ENCODE measurements around the gene TXNRD2.

The TXNRD2 gene

DNA sequence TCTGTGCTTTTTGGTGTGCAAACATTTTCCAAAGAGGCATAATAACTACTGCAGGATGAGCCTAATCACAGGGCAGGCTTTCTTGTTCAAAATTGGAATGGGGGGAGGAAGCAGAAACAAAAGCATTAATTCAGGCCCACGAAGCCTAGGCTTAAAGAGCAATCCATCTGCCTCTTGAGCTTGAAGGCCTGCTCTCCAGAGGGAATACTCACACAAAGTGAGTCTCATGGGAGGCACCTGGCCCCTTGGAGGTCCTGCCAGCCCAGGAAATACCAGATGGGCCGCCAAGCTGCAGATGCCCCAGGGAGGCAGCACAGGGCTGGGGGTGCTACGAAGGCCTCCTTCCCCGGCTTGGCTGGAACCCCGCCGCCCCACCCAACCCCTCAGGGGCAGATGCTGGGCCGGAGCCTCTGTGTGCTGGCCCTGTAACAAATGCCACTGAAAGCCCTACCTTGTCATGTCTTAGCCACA, 39.3 kb downstream of the TXNRD2 start:
- DNase-seq = peak; percentile 19

DNA sequence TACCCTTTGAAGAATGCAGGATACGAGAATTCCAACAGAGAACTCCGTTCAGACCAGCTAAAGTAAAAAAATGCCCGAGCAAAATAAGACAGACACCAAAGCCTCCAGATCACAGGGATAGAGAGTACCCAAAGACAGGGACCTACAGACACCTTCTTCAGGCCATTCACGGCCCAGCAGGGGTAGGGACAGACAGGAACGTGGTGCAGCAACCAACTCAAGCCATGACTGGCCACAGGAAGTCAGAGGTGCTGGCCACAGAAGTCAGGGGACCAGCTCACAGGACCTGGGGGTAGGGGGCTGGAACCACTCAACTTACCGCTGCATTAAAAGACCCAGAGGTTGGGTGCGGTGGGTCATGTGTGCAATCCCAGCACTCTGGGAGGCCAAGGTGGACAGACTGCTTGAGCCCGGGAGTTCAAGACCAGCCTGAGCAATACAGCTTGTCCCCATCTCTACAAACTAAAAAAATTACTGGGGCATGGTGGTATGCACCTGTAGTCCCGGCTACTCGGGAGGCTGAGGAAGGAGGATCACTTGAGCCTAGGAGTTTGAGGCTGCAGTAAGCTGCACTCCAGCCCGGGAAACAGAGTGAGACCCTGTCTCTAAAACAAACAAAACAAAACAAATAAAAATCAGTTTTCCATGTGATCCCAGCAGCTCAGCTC, 39.9 kb downstream of the TXNRD2 start:
- no peak for DNase-seq

DNA sequence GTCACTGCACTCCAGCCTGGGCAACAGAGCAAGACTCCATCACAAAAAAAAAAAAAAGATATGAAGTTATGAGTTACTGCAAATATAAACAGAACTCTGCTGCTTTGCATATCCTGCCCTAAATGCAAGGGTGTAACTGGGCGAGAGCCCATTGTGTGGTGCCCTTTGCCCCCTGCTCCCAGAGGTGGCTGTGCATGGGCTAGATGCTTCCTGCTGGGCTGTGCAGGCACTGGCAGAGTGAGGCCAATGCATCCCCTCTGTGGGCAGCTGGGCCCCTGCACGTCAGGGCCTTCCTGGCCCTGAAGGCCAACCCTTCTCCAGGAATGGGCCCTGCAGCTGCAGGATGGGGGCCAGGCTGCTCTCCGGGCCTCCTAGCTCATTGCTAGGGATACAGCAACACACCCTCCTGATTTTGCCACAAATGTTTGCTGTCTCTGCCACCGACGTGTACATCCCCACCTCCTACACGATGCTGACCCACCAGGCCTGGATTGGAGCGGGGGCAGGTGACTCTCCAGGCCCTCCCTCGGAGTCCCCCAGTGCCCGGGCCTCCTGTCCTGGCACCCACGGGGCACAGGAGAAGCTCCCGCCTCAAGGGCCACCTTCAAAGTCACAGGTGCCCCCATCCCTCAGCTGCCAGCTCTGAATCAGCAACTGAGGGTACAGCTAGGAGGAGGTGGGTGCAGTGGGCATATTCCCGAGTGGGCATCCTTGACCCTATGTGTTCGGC, 40.7 kb downstream of the TXNRD2 start:
- DNase-seq = no peak

DNA sequence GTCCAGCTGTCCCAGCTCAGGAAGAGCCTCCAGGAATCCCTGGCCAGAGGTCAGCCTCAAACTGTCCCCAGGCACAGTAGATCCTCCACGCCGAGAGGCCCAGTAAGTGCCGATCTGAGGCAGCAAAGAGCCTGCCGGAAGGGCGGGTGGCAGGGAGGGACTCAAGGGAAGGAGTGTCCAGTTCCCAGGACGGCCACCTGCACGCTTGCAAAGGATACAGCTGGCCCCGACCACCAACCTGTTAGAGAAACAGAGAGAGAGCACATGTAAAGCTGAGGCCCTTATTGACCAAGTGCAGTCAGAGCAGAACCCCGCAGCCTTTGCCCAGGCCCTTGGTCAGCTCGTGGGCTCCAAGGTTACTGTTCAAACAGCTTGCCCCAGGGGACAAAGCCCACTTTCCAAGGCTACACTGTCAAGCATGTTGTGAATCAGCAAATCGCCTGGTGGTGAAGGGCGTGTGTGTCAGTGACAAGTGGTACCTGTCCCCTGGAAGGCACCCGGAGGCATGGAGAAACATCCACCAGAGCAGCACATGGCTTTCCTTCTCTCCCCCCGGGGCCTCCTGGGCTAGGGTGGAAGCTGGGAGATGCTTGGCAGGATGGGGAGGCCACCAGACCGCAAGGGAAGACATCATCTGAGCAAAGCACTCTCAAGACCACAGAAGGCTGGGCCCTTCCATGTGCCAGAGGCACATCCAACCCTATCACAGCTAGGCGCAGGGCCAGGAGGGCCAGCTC, 42.6 kb downstream of the TXNRD2 start:
- no peak for DNase-seq

DNA sequence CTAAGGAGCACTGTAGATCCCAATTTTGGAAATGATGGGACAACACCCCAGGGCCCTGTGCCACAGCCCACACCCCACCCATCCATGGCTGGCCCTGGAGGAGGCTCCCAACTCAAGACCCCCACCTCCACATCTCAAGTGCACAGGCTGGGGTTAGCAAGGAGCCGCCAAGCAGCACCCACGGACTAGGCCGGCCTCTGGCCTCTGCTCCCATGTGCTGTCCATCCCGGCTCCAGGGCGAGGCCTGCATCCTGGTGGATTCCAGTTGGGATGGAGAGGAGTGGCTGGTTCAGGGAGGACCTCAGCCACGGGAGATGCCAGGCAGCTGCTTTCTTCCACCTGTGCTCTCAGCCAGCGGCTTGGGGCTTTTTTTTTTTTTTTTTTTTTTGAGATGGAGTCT, 43.5 kb downstream of the TXNRD2 start:
- no peak for DNase-seq

DNA sequence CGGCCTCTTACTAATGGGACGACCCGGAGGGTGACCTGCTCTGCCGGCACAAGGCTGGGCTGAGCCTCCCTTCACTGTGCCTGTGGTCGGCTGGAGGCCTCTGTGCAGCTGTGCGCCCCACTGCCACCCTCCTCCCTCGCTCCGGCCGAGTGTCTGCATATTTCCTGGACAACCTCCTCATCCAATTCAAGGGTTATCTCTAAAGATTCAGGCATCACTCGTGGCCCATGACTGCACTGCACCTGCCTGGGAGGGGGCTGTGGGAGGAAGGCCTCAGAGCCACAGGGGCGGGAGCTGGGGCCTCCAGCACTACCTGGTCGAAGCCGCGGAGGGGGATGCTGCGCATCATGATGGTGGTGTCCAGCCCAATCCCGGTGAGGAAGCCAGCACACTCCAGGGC, 43.9 kb downstream of the TXNRD2 start:
- no peak for DNase-seq

DNA sequence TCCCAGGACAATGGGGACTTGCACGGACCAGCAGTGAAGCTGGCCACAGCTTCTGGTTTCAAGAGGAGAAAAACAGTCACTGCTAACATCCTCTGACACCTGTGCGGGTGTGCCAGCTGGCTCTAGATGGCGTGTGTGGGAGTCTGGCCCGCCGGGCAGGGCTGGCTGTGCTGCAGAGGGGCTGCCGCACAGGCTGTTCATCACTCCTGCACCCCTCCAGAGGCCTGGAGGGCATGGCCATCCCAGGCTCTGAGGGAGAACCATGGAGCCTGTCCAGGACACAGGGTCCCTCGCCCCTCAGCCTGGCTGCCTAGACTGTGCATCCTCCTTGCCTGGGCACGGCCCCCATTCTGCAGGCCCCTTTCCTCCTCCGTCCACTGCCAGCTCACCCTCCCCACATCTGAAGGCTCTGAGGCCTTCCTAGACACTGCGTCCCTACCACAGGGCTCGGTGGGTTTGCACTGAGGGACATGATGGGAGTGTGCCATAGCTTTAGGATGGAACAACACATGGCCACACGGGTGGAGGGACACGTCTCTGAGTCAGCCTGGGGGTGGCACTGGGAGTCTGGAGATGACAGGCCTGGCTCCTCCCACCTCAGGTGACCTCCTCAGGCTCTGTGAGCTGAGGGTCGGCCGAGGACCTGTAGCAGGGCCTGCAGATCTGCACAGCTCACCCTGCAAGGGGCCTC, 44.8 kb downstream of the TXNRD2 start:
- no peak for DNase-seq

DNA sequence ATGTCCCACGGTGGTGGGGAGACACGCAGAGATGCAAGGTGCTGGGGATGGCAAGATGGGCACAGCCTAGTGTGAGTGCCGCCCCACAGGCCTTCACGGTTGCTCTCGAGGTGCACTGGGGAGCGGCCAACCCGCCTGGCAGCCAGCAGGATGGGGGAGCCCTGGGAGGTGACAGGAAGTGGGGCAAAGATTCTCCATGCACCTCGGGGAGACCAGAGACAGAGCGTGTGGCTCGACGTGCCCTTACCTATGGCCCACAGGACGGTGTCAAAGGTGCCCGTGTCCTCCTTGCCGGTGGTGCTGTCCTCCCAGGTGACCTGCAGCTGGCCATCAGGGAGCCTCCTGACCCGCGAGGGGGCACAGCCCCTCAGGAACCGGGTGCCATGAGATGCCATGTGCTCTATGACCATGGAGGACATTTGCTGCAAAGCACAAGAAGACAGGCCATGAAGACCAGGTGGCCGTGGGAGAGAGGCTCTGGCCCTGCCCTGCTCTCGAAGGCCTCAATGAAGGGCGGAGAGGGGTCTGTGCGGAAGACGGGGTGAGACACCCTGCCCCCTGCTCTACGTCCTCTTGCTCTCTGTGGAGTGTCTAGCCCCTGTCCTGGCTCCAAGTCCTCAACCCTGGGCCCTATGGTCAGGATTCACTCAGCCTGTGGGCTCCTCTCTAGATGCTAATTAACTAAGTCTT, 46.3 kb downstream of the TXNRD2 start:
- no peak for DNase-seq

DNA sequence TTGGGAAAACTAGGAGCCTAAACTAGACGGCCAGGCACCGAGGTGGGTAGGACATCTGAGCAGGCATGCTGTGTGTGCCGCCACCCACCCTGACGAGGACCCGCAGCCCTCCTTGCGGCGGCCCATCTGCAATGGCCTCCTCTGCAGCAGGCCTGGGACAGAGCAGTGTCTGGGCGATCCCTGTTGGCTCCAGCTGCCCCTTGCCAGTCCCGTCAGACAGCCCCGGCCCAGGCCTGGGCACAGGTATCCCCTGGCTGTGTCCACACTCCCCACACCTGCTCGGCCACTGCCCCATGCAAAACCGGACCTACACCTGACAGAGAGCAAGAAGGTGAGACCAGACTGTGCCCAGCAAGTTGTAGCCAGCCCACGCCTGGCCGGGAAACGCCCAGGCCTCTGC, 48.3 kb downstream of the TXNRD2 start:
- no peak for DNase-seq

DNA sequence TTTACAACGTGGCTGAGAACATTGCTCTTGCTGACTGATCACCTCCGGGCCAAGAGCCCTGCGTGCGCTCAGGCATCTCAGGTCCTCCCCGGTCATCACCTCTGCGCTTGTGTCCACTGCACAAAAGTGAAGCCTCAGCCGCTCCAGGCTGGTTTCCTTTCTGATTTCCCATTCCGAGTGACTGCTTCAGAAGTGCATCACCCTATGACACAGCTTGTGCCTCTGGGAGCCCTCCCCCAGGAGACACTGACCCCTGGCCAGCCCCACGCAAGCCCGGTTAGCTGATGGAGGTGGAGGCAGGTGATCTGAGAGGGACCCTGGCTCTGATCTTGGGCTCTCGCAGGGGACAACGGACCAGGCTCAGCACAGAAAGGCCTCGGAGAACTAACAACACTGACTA, 48.7 kb downstream of the TXNRD2 start:
- no peak for DNase-seq

DNA sequence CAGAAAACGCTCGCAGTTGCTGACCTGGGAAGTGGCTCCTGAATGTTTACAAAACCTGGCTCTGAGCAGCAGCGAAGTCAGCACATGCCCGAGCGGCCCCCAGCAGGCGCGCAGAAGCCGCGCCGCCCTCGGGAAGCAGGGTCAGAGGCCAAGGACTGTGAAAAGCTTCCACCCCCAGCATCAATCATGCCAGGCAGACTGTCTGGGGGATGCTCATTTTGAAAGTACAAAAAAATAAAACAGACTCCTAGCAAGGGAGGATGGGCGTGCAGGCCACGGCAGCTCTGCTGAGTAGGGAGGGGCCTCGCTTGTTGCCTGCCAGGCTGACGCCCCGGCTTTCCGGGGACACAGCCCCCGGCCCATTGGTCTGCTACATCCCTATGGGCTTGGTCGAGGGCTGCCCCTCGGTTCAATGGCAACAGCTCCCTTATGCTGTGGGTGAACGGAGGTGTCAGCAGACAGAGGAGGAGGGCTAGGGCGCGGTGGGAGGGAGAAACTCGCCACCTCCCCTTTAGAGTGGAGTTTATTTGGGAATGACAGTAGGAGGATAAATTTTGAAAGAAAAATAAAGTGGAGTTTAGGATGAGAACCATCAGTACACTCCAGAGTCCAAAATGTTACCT, 49.2 kb downstream of the TXNRD2 start:
- peak; percentile 52 for DNase-seq

DNA sequence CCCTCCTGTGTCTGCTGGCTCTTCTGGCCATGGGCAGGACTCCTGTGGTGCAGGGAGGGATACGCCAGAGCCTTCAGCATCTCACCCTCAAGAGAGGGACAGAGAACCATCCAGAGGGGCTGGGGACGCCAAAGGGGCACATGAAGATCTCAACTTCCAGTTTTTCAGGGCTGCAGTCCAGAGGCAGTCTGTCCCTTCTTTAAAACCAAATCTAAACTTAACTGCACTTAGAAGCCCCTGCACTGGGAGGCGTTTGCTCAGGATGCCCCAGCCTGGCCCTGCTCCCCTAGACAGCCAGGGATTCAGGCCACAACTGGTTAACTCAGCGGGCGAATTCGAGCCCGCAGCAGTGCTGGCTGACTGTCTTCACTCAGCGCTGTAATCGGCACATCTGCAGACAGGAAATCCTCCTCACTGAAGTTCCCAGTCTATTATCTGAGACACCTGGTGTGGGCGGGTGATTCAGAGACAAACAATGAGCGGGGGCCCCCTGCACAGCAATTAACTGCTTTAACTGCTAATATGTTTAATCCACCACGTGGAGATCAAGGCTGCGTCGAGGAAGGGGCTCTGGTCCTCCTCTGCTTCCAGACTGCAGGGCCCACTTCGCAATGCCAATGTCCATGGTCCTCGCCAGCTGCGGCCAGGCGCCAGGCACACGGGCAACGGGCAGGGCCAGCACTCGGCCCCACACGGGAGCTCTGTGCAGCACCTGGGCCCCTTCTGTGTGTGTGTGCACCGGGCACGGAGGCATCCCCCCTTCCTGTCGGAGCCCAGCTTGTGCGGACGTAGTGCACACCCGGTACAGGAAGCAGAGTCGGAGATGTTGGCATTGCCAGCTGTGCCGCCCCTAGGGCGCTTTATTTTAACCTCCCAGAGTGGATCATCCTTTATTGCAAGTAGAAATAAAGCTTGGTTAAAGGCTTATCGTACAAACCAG, 50.0 kb downstream of the TXNRD2 start:
- DNase-seq = peak; percentile 66

DNA sequence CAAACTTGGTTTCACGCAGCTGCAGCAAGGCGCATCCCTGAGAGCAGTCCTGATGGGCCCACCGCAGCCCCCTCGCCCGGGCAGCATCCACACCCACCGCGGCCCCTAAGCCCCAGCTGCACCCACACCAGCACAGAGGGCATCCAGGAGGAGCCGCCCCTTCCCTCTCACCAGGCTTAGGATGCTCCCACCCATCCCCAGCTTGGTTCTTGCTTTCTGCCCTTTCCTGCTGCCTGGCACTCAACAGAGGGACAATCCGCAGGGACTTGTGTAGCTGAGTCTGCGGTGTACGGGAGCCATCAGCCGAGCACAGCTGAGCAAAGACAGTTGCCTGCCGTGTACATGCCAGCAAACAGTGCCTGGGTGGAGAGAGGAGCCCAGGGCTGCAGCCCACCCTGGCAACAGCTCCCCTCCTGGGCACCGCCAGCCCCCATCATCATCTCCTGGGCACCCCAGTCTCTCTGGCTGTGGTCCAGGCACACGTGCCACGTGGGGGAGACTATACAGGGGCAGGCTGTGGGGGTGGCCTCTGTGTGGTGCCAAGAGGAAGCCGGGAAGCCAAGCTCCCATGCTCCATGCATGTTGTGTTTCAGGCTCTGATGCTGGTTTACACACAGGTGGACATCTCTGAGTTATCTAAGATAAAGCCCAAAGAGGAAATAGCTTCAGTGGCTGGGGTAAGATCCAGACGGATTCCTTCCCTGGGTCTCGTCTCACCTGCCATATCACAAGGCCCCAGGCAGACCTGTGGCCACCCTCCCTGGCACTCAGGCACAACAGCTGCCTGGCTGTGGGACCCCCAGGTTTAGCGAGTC, 50.9 kb downstream of the TXNRD2 start:
- no peak for DNase-seq

DNA sequence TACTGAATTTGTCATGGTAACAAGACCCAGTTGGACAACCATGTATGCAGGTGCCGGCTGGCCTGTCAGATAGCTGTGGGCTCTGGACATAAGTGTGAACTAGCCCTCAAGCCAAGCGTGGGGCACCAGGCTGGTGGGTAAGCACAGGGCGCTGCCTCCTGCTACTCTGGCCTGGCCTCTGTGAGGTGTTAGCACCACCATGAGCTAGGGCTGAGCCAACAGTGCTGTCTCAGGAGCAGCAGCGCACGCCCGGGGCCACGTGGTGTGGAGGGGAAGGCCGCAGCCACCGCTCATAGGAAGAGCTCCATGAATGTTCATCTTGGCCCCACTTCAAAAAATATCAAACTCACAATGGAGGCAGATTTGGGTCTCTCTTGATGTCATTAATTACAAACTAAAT, 51.7 kb downstream of the TXNRD2 start:
- DNase-seq = no peak

DNA sequence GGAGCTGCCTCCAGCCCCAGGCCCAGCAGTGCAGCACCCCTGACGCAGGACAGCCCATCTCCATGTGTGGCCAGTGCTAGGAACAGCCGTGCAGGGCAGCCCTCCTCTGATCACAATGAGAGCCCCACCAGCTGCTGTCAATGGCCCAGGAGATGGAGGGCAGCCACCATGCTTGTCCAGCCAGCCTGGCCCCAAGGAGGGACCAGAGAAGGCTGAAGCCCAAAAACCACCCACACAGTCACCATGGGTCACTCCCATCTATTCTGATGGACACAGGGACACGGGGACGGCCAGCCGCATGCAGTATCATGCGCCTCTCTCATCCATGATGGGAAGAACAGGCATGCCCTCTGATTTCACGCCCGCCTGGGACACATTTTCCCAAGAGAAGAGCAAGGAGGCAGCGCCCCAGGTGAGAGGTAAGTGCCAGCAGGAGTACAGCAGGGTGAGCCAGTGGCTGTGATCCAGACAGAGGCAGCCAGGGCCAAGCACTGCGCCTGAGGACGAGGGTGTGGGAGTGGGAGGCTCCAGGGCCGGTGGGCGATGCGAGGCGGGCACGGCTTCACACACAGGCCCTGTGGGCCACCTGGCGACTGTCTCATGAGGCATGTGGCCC, 53.4 kb downstream of the TXNRD2 start:
- no peak for DNase-seq

DNA sequence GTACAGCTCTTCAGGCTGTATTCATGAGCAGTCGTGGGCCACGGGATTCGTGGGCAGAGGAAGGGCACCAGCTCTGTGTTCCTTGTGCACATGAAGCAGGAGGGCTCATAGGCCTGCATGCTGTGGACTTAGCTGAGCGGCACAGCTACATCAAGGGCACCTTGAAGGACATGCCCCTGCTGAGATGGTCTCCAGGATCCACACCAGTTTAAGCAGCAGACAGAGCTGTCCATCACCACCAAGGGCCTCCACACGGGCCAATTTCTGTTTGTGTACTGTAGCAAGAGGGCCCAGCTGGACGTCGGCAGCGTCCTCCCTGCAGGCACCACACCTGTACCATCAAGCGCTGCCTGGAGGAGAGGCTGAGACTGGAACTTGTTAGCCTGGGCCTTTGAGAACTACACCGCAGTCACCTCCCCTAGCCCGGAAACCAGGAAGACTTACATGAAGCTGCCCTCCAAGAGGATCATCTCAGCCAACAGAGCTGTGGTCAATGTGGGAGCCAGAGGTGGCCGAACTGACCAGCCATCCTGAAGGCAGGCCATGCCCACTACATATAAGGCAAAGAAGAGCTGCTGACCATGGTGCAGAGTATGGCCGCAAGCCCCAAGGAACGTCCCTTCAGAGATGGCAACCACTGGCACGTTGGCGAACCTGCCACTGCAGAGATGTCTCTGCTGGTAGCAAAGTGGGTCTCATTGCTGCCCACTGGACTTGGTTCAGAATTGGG, 54.2 kb downstream of the TXNRD2 start:
- no peak for DNase-seq

DNA sequence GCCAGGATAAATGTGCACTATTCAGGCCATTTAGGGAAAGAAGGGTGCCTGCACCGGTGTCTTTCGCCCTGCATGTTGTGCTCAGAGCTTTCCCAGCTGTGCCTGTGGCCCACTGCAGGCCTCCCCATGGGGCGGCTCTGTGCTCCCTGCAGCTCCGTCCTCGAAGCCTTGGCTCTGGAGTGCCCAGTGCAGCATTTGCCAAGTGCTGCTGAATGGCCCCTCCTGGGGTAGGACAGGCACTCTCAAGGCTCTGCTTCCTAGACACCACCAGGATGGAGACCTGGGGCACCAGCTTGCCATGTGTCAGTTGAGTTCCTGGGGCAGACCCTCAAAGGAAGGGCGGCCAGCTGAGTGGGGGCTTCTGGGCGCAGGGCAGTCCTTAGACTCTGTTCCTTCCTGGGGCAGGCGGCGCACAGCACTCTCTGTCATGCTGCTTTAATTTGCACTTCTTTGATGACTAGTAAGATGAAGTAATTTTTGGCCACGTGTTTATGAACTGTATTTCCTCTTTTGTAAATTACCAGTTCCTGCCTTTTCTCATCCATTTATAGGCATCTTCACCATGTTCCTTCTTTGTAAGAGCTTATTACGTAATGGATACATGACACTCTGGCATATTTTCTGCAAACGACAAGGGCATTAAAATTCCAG, 54.9 kb downstream of the TXNRD2 start:
- no peak for DNase-seq

DNA sequence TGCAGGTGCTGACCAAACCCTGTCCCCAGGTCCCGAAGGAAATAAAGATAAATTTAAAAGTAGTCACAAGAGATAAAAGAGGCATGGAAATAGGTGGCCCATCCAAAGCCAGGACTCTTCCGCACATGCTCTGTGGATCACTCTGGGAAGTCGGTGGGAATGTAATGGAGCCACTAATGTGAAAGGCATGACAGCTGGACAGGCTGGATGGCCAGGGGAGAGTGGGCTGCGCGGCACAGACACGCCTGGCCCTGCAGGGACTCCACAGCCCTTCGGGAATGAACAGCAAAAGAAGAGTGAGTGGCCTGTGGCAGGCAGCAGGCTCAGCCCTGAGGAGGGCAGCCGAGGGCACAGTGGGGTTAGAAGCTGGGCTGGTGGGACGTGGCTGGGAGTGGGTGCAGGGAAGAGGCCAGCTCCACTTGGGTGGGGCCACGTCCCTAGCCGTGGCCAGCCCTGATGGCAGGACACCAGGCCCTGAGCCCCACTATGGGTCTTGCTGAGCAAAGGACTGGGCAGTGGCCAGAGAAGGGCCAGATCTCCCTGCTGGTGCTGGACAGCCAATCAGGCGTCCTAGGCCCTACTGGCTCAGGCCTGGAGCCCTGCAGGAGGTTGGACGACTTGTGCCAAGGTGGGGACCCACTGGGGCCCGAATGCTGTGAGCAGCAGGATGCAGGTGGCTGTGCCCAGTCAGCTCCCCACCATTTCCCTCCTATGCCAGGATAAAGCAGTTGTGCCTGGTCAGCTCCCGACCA, 55.6 kb downstream of the TXNRD2 start:
- no peak for DNase-seq
